DOHH2 (cell line): Measurements from ENCODE around the gene KDM4C.

Experiments used
- H3F3A ChIP-seq: fragments of 200-600 bp; sonication (generic), shearing (Covaris generic); 2 replicates; pipeline ENCODE4 v1.6.0; 2016; ENCODE audit warnings: antibody characterized with exemption, mild to moderate bottlenecking; ENCODE audit not compliant: control insufficient read depth, insufficient read depth
- H3K27ac ChIP-seq: fragments of 200-600 bp; sonication (generic); 2 replicates; pipeline ENCODE4 v1.5.1; 2014; ENCODE audit warnings: low read depth, mild to moderate bottlenecking, low read length, moderate library complexity
- H3K27me3 ChIP-seq: fragments of 200-600 bp; sonication (generic); 2 replicates; pipeline ENCODE4 v1.6.1; 2014; ENCODE audit warnings: mild to moderate bottlenecking, low read length, mixed read lengths; ENCODE audit not compliant: control insufficient read depth
- H3K36me3 ChIP-seq: fragments of 200-600 bp; sonication (generic); 2 replicates; pipeline ENCODE4 v1.6.1; 2014; ENCODE audit warnings: mild to moderate bottlenecking, low read length, moderate library complexity, mixed read lengths; ENCODE audit not compliant: control insufficient read depth
- H3K4me1 ChIP-seq: fragments of 200-600 bp; sonication (generic); 2 replicates; pipeline ENCODE4 v1.6.1; 2014; ENCODE audit warnings: mild to moderate bottlenecking, low read length, mixed read lengths; ENCODE audit not compliant: control insufficient read depth
- H3K4me2 ChIP-seq: fragments of 200-600 bp; sonication (generic); 2 replicates; pipeline ENCODE4 v1.6.0; 2014; ENCODE audit warnings: mild to moderate bottlenecking, low read length, moderate library complexity
- H3K4me3 ChIP-seq: fragments of 200-600 bp; sonication (generic); 2 replicates; pipeline ENCODE4 v1.5.1; 2014; ENCODE audit warnings: mild to moderate bottlenecking, low read length, mixed read lengths
- H3K79me2 ChIP-seq: fragments of 200-600 bp; sonication (generic); 2 replicates; pipeline ENCODE4 v1.6.1; 2014; ENCODE audit warnings: mild to moderate bottlenecking, low read length, mixed read lengths; ENCODE audit not compliant: control insufficient read depth
- H3K9me2 ChIP-seq: fragments of 200-600 bp; sonication (generic); replicated peaks from 2 replicates; pipeline ENCODE4 v1.6.1; 2014; ENCODE audit warnings: mild to moderate bottlenecking, low read length, mixed read lengths; ENCODE audit not compliant: control insufficient read depth
- H3K9me3 ChIP-seq: fragments of 200-600 bp; sonication (generic); 2 replicates; pipeline ENCODE4 v1.6.1; 2014; ENCODE audit warnings: antibody characterized with exemption, low read length, mixed read lengths; ENCODE audit not compliant: control insufficient read depth, insufficient read depth
- H4K20me1 ChIP-seq: fragments of 200-600 bp; sonication (generic); 2 replicates; pipeline ENCODE4 v1.6.0; 2014; ENCODE audit warnings: low read depth, mild to moderate bottlenecking, antibody characterized with exemption, low read length, moderate library complexity; ENCODE audit not compliant: control insufficient read depth, insufficient read depth
- EZH2phosphoT487 ChIP-seq: fragments of 200-600 bp; sonication (generic); IDR thresholded peaks from 2 replicates; pipeline ENCODE4 v1.6.1; 2017; ENCODE audit warnings: borderline replicate concordance, mild to moderate bottlenecking, antibody characterized with exemption, low read length, moderate library complexity, mixed read lengths
- TF ChIP-seq, protein P1 (sequence below): fragments of 200-600 bp; sonication (generic); IDR thresholded peaks from one replicate; pipeline ENCODE4 v1.5.1; 2014; ENCODE audit warnings: antibody characterized with exemption, mild to moderate bottlenecking, low read depth, low read length; ENCODE audit not compliant: poor library complexity, severe bottlenecking

The KDM4C gene

GRCh38 chr9:6757132-6757455 is 679 bp upstream of the KDM4C start:
- Histone ChIP-seq H3K79me2 (peaks cover 40% of the 10 kb centered on the region), H3K27me3 (no peaks in the 10 kb centered on the region), H3K9me2 (no peaks in the 10 kb centered on the region), H4K20me1 (no peaks in the 10 kb centered on the region), H3K4me1 (peaks cover 24% of the 10 kb centered on the region), H3K4me2 (peak overlapping the region; percentile 74), H3F3A (peaks cover 3% of the 10 kb centered on the region; the same call in 1 of the 2 replicates), H3K27ac (peak overlapping the region; percentile 75), H3K36me3 (peaks cover 5% of the 10 kb centered on the region; the same call in 1 of the 2 replicates), H3K4me3 (peak overlapping the region; percentile 92), H3K9me3 (no peaks in the 10 kb centered on the region)
- TF ChIP-seq, protein P1, sequence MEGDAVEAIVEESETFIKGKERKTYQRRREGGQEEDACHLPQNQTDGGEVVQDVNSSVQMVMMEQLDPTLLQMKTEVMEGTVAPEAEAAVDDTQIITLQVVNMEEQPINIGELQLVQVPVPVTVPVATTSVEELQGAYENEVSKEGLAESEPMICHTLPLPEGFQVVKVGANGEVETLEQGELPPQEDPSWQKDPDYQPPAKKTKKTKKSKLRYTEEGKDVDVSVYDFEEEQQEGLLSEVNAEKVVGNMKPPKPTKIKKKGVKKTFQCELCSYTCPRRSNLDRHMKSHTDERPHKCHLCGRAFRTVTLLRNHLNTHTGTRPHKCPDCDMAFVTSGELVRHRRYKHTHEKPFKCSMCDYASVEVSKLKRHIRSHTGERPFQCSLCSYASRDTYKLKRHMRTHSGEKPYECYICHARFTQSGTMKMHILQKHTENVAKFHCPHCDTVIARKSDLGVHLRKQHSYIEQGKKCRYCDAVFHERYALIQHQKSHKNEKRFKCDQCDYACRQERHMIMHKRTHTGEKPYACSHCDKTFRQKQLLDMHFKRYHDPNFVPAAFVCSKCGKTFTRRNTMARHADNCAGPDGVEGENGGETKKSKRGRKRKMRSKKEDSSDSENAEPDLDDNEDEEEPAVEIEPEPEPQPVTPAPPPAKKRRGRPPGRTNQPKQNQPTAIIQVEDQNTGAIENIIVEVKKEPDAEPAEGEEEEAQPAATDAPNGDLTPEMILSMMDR = no peak
- no peak for TF ChIP-seq EZH2phosphoT487

DNA sequence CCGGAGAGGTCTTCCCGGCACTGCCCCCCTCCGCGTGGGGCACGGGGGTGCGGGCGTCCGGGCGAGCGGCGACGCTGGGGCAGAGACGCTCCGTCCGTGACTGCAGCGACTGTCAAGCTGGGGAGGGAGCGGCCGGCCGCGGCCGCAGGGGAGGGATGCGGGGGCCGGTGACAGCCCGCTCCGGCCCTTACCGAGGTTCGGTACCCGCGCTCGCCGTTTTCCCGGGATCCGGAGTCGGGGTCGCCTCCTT is 400 bp downstream of the KDM4C start:
- peak overlapping the region; percentile 75 for H3K27ac ChIP-seq
- no peaks in the 10 kb centered on the region for H4K20me1 ChIP-seq
- H3K9me3 ChIP-seq = no peaks in the 10 kb centered on the region
- H3K4me1 ChIP-seq = peaks cover 25% of the 10 kb centered on the region
- H3K9me2 ChIP-seq = no peaks in the 10 kb centered on the region
- TF ChIP-seq EZH2phosphoT487 = no peak
- TF ChIP-seq, protein P1 = no peak
- H3K4me2 ChIP-seq = peak overlapping the region; percentile 74
- peaks cover 5% of the 10 kb centered on the region; the same call in 1 of the 2 replicates for H3K36me3 ChIP-seq
- H3F3A ChIP-seq = peaks cover 3% of the 10 kb centered on the region; the same call in 1 of the 2 replicates
- peaks cover 49% of the 10 kb centered on the region for H3K79me2 ChIP-seq
- H3K4me3 ChIP-seq = peak overlapping the region; percentile 92
- H3K27me3 ChIP-seq = no peaks in the 10 kb centered on the region

DNA sequence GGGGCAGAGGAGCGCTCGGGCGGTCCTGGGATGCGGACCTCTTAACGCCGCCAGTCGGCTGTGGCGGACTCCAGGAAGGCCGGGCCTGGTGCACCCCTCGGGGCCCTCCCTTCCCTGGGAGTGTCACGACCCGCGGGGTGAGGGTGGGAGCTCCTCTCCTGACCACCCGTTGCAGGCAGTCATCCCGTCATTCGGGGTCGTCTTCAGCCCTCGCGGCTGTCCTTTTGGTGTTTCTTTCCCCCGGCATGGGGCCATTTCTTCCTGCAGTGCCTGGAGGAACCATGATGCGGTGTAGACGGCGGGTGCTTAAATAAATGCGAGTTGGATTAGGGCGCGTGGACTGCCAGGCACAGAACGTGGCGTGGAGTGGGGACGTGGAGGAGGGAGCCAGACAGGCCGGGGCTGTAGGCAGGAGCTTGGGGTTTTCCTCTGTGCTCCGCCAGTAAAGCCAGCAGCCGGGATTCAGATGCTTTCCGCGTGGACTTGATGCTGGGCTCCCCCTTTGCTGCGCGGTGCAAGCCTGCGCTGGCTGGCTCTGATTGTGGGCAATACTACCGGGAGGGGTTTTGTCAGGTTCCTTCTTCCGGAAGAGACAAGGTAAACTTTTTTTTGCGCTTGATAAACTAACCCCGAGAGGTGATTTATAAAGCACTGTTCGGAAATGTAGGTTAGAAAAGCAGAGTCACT is 868 bp downstream of the KDM4C start:
- peak overlapping the region; percentile 75 for H3K27ac ChIP-seq
- no peaks in the 10 kb centered on the region for H3K27me3 ChIP-seq
- peak overlapping the region; percentile 92 for H3K4me3 ChIP-seq
- no peaks in the 10 kb centered on the region for H3K9me2 ChIP-seq
- peaks cover 26% of the 10 kb centered on the region for H3K4me1 ChIP-seq
- no peaks in the 10 kb centered on the region for H3K9me3 ChIP-seq
- peak overlapping the region; percentile 74 for H3K4me2 ChIP-seq
- H3K79me2 ChIP-seq = peaks cover 54% of the 10 kb centered on the region
- H4K20me1 ChIP-seq = no peaks in the 10 kb centered on the region
- H3K36me3 ChIP-seq = peaks cover 5% of the 10 kb centered on the region; the same call in 1 of the 2 replicates
- peaks cover 5% of the 10 kb centered on the region; the same call in 1 of the 2 replicates for H3F3A ChIP-seq
- no peak for TF ChIP-seq EZH2phosphoT487
- TF ChIP-seq, protein P1 = no peak
